ENCODE data around the gene ZNF792. TPM values are rescaled to one million over a fixed set of nuclear protein-coding genes. Genes with fewer than 3 reads are reported as not detected.

ZNF792 gene
- polyA plus RNA-seq, 1 donor from 2014 or later: 3.7 TPM

GRCh38 chr19:34985249-34986022, 21.4 kb upstream of the ZNF792 start:
- no peak overlapping the region for H3K4me3 ChIP-seq (ENCODE audit: low read length)
- H4K20me1 ChIP-seq (ENCODE audit: insufficient read depth): no peaks in the 10 kb centered on the region
- no peaks in the 10 kb centered on the region for H3K9me2 ChIP-seq (ENCODE audit: insufficient read depth, low read length)
- H2AFZ ChIP-seq (ENCODE audit: low read depth, low read length): no peak overlapping the region
- H3K27me3 ChIP-seq (ENCODE audit: insufficient read depth, low read depth, low read length): no peaks in the 10 kb centered on the region
- no peaks in the 10 kb centered on the region for H3F3A ChIP-seq (ENCODE audit: insufficient read depth, low read length, poor library complexity, severe bottlenecking)
- no peak overlapping the region for H3K27ac ChIP-seq (ENCODE audit: low read length)
- H3K36me3 ChIP-seq (ENCODE audit: insufficient read depth, low read length): no peaks in the 10 kb centered on the region
- H3K9ac ChIP-seq (ENCODE audit: low read length): no peak overlapping the region
- H3K4me2 ChIP-seq (ENCODE audit: low read length): no peak overlapping the region
- TF ChIP-seq EP300 (conservative IDR thresholded peaks at IDR 0.05; ENCODE audit: poor library complexity, severe bottlenecking) (no peak), RAD21 (conservative IDR thresholded peaks at IDR 0.05) (no peak), MXI1 (conservative IDR thresholded peaks at IDR 0.05; ENCODE audit: poor library complexity, severe bottlenecking) (no peak), TAF1 (IDR thresholded peaks at IDR 0.05; ENCODE audit: low read depth) (no peak), EZH2 (IDR thresholded peaks at IDR 0.05; ENCODE audit: borderline replicate concordance, insufficient read depth, low read length, poor library complexity, severe bottlenecking) (no peak), SMC3 (conservative IDR thresholded peaks at IDR 0.05; ENCODE audit: poor library complexity) (no peak), POLR2AphosphoS5 (IDR thresholded peaks at IDR 0.05) (no peak)
- TF ChIP-seq, protein P1, sequence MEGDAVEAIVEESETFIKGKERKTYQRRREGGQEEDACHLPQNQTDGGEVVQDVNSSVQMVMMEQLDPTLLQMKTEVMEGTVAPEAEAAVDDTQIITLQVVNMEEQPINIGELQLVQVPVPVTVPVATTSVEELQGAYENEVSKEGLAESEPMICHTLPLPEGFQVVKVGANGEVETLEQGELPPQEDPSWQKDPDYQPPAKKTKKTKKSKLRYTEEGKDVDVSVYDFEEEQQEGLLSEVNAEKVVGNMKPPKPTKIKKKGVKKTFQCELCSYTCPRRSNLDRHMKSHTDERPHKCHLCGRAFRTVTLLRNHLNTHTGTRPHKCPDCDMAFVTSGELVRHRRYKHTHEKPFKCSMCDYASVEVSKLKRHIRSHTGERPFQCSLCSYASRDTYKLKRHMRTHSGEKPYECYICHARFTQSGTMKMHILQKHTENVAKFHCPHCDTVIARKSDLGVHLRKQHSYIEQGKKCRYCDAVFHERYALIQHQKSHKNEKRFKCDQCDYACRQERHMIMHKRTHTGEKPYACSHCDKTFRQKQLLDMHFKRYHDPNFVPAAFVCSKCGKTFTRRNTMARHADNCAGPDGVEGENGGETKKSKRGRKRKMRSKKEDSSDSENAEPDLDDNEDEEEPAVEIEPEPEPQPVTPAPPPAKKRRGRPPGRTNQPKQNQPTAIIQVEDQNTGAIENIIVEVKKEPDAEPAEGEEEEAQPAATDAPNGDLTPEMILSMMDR (IDR thresholded peaks at IDR 0.05; ENCODE audit: poor library complexity, severe bottlenecking): no peak
- TF ChIP-seq, protein P2, sequence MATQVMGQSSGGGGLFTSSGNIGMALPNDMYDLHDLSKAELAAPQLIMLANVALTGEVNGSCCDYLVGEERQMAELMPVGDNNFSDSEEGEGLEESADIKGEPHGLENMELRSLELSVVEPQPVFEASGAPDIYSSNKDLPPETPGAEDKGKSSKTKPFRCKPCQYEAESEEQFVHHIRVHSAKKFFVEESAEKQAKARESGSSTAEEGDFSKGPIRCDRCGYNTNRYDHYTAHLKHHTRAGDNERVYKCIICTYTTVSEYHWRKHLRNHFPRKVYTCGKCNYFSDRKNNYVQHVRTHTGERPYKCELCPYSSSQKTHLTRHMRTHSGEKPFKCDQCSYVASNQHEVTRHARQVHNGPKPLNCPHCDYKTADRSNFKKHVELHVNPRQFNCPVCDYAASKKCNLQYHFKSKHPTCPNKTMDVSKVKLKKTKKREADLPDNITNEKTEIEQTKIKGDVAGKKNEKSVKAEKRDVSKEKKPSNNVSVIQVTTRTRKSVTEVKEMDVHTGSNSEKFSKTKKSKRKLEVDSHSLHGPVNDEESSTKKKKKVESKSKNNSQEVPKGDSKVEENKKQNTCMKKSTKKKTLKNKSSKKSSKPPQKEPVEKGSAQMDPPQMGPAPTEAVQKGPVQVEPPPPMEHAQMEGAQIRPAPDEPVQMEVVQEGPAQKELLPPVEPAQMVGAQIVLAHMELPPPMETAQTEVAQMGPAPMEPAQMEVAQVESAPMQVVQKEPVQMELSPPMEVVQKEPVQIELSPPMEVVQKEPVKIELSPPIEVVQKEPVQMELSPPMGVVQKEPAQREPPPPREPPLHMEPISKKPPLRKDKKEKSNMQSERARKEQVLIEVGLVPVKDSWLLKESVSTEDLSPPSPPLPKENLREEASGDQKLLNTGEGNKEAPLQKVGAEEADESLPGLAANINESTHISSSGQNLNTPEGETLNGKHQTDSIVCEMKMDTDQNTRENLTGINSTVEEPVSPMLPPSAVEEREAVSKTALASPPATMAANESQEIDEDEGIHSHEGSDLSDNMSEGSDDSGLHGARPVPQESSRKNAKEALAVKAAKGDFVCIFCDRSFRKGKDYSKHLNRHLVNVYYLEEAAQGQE (IDR thresholded peaks at IDR 0.05; ENCODE audit: borderline replicate concordance): no peak
- no peaks in the 10 kb centered on the region for H3K9me3 ChIP-seq (ENCODE audit: low read length)
- no peaks in the 10 kb centered on the region for H3K79me2 ChIP-seq (replicated peaks; ENCODE audit: insufficient read depth, low read length)

DNA sequence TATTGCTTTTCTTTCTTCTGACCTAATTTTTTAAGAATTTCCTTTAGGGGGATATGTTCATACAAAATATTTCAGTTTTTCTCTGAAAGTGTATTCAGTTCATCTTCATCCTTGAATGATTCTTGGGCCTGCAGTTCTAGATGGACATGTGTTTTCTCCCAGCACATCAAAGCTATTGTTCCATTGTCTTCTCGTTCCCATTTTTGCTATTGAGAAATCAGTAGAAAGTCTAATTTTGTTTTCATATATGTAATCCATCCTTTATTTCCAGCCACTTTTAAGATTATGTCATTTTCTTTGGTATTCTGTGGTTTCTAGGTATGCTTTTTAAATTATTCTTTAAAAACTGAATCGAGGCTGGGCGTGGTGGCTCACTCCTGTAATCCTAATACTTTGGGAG, 20.3 kb upstream of the ZNF792 start:
- no peaks in the 10 kb centered on the region for H3K27me3 ChIP-seq (ENCODE audit: insufficient read depth, low read depth, low read length)
- no peaks in the 10 kb centered on the region for H3F3A ChIP-seq (ENCODE audit: insufficient read depth, low read length, poor library complexity, severe bottlenecking)
- TF ChIP-seq, protein P1 (IDR thresholded peaks at IDR 0.05; ENCODE audit: poor library complexity, severe bottlenecking): no peak
- no peak for TF ChIP-seq SMC3 (conservative IDR thresholded peaks at IDR 0.05; ENCODE audit: poor library complexity)
- no peak for TF ChIP-seq EP300 (conservative IDR thresholded peaks at IDR 0.05; ENCODE audit: poor library complexity, severe bottlenecking)
- no peak for TF ChIP-seq RAD21 (conservative IDR thresholded peaks at IDR 0.05)
- TF ChIP-seq POLR2AphosphoS5 (IDR thresholded peaks at IDR 0.05): no peak
- no peak overlapping the region for H3K4me3 ChIP-seq (ENCODE audit: low read length)
- H3K9me2 ChIP-seq (ENCODE audit: insufficient read depth, low read length): no peaks in the 10 kb centered on the region
- no peaks in the 10 kb centered on the region for H3K9me3 ChIP-seq (ENCODE audit: low read length)
- no peak overlapping the region for H3K27ac ChIP-seq (ENCODE audit: low read length)
- H3K79me2 ChIP-seq (replicated peaks; ENCODE audit: insufficient read depth, low read length): no peaks in the 10 kb centered on the region
- no peak overlapping the region for H3K4me2 ChIP-seq (ENCODE audit: low read length)
- H3K9ac ChIP-seq (ENCODE audit: low read length): no peak overlapping the region
- H4K20me1 ChIP-seq (ENCODE audit: insufficient read depth): no peaks in the 10 kb centered on the region
- no peaks in the 10 kb centered on the region for H3K36me3 ChIP-seq (ENCODE audit: insufficient read depth, low read length)
- no peak overlapping the region for H2AFZ ChIP-seq (ENCODE audit: low read depth, low read length)

Measured in neural cell (in vitro differentiated cells).